ENCODE measurements around the gene SMIM9. TPM values are rescaled to one million over a fixed set of nuclear protein-coding genes. Genes with fewer than 3 reads are reported as not detected.
A peak's percentile ranks its signal among the peaks of the same experiment; 100 is the strongest.

SMIM9 gene
- total RNA-seq, 1 experiment from 2014 or later = not detected

DNA sequence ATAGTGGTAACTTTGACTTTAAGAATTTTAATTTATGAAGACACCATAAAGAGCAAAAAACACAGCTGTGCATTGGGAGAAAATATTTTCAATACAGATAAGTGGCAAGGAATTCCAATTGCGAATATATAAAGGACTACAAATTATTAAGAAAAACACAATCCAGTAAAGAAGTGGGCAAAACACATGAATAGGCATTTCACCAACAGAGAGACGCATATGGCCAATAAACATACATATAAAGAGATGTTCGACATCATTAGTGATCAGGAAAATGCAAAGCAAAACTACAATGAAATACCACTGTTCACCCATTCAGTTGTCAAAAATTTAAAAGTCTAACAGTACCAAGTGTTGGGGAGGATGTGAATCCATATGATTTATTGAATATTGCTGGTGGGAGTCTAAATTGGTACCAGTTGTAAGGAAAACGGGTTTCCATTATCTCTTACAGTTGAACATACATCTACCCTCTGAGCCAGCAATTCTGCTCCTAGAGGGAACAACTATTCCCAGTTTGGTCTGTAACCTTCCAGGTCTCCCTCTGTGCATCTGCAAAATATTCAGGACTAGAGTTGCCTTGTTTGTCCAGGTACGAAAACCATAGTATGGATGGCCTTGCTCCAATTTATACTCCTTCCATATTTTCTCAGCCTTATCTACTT is 27.5 kb downstream of the SMIM9 start (continued):
- TF ChIP-seq, protein P1, sequence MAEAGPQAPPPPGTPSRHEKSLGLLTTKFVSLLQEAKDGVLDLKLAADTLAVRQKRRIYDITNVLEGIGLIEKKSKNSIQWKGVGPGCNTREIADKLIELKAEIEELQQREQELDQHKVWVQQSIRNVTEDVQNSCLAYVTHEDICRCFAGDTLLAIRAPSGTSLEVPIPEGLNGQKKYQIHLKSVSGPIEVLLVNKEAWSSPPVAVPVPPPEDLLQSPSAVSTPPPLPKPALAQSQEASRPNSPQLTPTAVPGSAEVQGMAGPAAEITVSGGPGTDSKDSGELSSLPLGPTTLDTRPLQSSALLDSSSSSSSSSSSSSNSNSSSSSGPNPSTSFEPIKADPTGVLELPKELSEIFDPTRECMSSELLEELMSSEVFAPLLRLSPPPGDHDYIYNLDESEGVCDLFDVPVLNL (CRISPR knock-in tag; IDR thresholded peaks at IDR 0.05; ENCODE audit: borderline replicate concordance, low read depth) = no peak
- no peak for TF ChIP-seq USF2 (CRISPR knock-in tag; IDR thresholded peaks at IDR 0.05)
- TF ChIP-seq GRHL2 (CRISPR knock-in tag; IDR thresholded peaks at IDR 0.05; ENCODE audit: insufficient replicate concordance, severe bottlenecking) = no peak
- TF ChIP-seq SMAD3 (CRISPR knock-in tag; IDR thresholded peaks at IDR 0.05; ENCODE audit: borderline replicate concordance) = no peak
- TF ChIP-seq TEAD1 (CRISPR knock-in tag; IDR thresholded peaks at IDR 0.05) = no peak
- TF ChIP-seq ZNF671 (CRISPR knock-in tag; IDR thresholded peaks at IDR 0.05) = no peak

- DNase-seq (ENCODE audit: low spot score) (no peak), ATAC-seq (peak; percentile 24)
- Mint-ChIP-seq H3K9me3 (peaks cover 27% of the 10 kb centered on the region), H3K27me3 (ENCODE audit: low read depth) (peaks cover 64% of the 10 kb centered on the region), H3K4me3 (peak overlapping the region; percentile 73), H3K27ac (no peak overlapping the region), H3K4me1 (peaks cover 18% of the 10 kb centered on the region), H3K36me3 (peaks cover 9% of the 10 kb centered on the region)
- ChIA-PET CTCF (interaction anchor here (1.0 to 1.1 kb wide), 2 partner anchors 15 to 43 kb away, joined by 3 to 5 read pairs; partner anchors contain the start of gene DKC1), POLR2A (interaction anchor here (1.0 kb wide), 1 partner anchor 57 kb away, joined by 3 read pairs; no protein-coding TSS in a partner anchor)
- TF ChIP-seq TCF7 (CRISPR knock-in tag; IDR thresholded peaks at IDR 0.05; ENCODE audit: low read depth) (no peak), CREB1 (CRISPR knock-in tag; IDR thresholded peaks at IDR 0.05) (no peak), GABPB1 (CRISPR knock-in tag; IDR thresholded peaks at IDR 0.05) (no peak), IRF2 (CRISPR knock-in tag; IDR thresholded peaks at IDR 0.05; ENCODE audit: borderline replicate concordance, low read depth) (no peak), SP1 (CRISPR knock-in tag; conservative IDR thresholded peaks at IDR 0.05) (no peak), ZBTB43 (CRISPR knock-in tag; IDR thresholded peaks at IDR 0.05) (no peak), USF2 (CRISPR knock-in tag; IDR thresholded peaks at IDR 0.05) (no peak), NFE2L1 (CRISPR knock-in tag; IDR thresholded peaks at IDR 0.05) (no peak), PREB (CRISPR knock-in tag; IDR thresholded peaks at IDR 0.05; ENCODE audit: borderline replicate concordance) (no peak), TP53 (CRISPR knock-in tag; IDR thresholded peaks at IDR 0.05) (no peak), FOXK1 (CRISPR knock-in tag; IDR thresholded peaks at IDR 0.05) (no peak), ZNF512 (CRISPR knock-in tag; IDR thresholded peaks at IDR 0.05; ENCODE audit: borderline replicate concordance) (no peak), RELA (CRISPR knock-in tag; IDR thresholded peaks at IDR 0.05; ENCODE audit: borderline replicate concordance) (no peak), PRRX2 (CRISPR knock-in tag; IDR thresholded peaks at IDR 0.05) (no peak)
- TF ChIP-seq, protein P1 (CRISPR knock-in tag; IDR thresholded peaks at IDR 0.05; ENCODE audit: borderline replicate concordance, low read depth) = no peak
- TF ChIP-seq, protein P2, sequence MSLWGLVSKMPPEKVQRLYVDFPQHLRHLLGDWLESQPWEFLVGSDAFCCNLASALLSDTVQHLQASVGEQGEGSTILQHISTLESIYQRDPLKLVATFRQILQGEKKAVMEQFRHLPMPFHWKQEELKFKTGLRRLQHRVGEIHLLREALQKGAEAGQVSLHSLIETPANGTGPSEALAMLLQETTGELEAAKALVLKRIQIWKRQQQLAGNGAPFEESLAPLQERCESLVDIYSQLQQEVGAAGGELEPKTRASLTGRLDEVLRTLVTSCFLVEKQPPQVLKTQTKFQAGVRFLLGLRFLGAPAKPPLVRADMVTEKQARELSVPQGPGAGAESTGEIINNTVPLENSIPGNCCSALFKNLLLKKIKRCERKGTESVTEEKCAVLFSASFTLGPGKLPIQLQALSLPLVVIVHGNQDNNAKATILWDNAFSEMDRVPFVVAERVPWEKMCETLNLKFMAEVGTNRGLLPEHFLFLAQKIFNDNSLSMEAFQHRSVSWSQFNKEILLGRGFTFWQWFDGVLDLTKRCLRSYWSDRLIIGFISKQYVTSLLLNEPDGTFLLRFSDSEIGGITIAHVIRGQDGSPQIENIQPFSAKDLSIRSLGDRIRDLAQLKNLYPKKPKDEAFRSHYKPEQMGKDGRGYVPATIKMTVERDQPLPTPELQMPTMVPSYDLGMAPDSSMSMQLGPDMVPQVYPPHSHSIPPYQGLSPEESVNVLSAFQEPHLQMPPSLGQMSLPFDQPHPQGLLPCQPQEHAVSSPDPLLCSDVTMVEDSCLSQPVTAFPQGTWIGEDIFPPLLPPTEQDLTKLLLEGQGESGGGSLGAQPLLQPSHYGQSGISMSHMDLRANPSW (CRISPR knock-in tag; conservative IDR thresholded peaks at IDR 0.05; ENCODE audit: low read depth) = no peak
- TF ChIP-seq, protein P3, sequence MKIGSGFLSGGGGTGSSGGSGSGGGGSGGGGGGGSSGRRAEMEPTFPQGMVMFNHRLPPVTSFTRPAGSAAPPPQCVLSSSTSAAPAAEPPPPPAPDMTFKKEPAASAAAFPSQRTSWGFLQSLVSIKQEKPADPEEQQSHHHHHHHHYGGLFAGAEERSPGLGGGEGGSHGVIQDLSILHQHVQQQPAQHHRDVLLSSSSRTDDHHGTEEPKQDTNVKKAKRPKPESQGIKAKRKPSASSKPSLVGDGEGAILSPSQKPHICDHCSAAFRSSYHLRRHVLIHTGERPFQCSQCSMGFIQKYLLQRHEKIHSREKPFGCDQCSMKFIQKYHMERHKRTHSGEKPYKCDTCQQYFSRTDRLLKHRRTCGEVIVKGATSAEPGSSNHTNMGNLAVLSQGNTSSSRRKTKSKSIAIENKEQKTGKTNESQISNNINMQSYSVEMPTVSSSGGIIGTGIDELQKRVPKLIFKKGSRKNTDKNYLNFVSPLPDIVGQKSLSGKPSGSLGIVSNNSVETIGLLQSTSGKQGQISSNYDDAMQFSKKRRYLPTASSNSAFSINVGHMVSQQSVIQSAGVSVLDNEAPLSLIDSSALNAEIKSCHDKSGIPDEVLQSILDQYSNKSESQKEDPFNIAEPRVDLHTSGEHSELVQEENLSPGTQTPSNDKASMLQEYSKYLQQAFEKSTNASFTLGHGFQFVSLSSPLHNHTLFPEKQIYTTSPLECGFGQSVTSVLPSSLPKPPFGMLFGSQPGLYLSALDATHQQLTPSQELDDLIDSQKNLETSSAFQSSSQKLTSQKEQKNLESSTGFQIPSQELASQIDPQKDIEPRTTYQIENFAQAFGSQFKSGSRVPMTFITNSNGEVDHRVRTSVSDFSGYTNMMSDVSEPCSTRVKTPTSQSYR (CRISPR knock-in tag; IDR thresholded peaks at IDR 0.05) = no peak
These were observed 28.8 kb downstream of the SMIM9 start for GRCh38 chrX:154805696-154806091.
